NCI-H774 (cell line): ENCODE results near the gene MYH9.

ENCODE experiments used
- DNase-seq: peaks from one replicate; lab custom pipeline; 2025; lab: John Stamatoyannopoulos, UW

MYH9 gene

GRCh38 chr22:36367479-36367878 lies 20.3 kb downstream of the MYH9 start:
- DNase-seq: no peak

GRCh38 chr22:36367066-36367465 lies 20.7 kb downstream of the MYH9 start:
- DNase-seq: no peak

DNA sequence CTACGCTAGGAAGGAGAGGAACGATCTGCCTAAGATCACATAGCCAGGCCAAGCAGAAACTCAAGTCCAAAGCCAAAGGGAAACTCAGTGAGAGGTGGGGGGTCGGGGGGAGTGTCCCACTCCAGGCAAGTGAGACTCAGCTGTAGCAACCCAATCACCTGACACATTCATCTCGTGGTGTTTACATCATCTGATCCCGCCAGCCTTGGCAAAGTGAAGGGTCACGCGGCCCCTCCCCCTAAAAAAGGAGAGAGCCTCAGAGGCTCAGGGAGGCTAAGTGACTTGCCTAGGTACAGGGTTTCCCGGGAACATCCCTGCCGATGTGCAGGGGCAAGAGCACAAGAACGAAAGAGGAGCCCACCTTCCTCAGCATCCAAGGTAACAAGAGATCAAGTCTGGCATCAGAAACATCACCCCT lies 21.5 kb downstream of the MYH9 start:
- DNase-seq: no peak

DNA sequence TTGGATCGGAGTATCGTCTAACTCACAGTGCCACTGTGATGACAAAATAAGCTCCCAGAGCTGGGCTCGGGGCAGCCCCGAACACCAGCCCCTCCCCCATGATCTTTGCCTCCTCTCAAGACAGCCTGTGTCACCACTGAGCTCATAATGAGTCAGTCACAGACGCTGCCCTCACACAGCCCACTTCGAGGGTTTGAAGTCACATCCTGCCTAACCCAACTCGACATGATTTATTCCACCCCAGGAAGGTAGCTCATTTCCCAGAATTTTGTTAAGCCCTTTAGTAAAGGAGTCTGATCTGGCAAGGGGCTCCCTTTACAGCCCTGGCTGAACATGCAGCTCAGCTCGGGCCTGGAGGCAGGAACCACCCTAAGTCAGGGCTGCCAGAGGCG lies 22.8 kb downstream of the MYH9 start:
- DNase-seq: no peak

DNA sequence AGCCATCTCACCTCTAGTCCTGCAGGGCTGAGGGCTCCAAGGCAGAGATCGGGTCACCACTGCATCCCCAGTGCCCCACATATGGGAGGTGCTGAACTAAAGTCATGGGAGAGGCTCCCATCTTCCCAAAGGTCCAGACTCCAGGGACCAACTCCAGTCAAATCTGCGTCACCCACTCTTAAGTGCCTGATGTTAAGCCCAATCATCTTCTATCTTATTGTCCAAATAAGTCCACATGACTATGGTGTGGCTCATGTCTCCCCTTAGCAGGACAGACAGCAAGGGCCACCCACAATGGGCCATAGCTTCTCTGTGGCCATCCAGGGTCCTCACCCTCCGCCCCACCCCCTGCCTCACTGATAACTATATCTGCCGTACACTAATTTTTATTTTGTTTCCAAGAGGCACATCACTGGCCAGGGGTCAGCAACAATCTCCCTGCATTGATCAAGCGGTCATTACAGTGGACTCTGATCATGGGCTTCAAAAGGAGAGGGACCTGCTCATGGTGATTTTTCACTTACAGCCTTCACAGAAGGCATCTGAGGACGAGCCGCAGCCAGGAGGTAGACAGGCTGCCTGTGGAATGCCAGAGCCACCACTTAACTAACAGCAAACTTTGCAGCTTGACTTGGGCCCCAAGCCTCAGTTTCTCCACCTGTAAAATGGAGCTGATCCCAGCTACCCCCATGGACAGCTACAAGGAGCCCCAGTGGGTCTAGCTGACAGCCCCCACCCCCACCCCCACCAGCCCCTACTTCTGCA lies 23.3 kb downstream of the MYH9 start:
- DNase-seq: no peak

DNA sequence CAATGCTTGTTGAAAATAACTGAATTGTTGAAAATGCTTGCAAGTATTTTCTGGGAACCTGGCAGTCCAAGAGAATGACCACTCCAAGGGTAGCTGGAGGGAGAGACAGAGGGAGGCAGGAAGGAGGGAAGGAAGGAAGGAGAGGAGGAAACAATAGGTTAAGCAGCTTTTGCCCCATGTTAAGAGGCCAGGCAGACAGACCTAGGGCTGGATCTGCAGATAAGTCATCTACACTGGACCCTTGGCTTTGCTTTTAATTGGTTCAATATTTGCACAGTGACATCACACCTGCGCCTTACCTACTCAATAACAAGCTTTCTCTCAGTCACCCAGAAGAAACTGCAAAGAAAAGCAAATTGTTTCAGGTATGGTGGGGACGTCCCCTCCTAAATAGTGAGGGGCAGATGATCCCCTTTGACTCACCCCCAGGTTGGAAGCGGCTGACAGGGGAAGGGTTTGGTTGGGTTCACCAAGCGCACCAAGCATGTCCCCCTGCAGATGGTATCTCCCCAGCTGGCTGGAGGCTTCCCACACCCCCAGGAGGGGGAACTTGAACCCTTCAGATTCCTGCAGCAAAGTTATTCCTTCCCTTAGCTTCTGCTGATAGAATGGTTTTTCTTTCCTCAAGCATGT lies 24.3 kb downstream of the MYH9 start:
- no peak for DNase-seq

GRCh38 chr22:36362932-36363331 lies 24.8 kb downstream of the MYH9 start:
- no peak for DNase-seq

GRCh38 chr22:36362075-36362474 lies 25.7 kb downstream of the MYH9 start:
- no peak for DNase-seq

- DNase-seq: no peak
Observed at GRCh38 chr22:36360871-36361383, 26.8 kb downstream of the MYH9 start.

GRCh38 chr22:36360011-36360410 lies 27.8 kb downstream of the MYH9 start:
- DNase-seq: no peak

- no peak for DNase-seq
Observed at GRCh38 chr22:36359470-36359996, 28.2 kb downstream of the MYH9 start.

GRCh38 chr22:36358533-36359469 lies 29.0 kb downstream of the MYH9 start:
- peak; percentile 4 for DNase-seq

GRCh38 chr22:36356708-36357624 lies 30.8 kb downstream of the MYH9 start:
- DNase-seq: no peak

- no peak for DNase-seq
Observed at GRCh38 chr22:36355894-36356293, 31.9 kb downstream of the MYH9 start.

- DNase-seq: no peak
Observed at GRCh38 chr22:36355362-36355761, 32.4 kb downstream of the MYH9 start.

DNA sequence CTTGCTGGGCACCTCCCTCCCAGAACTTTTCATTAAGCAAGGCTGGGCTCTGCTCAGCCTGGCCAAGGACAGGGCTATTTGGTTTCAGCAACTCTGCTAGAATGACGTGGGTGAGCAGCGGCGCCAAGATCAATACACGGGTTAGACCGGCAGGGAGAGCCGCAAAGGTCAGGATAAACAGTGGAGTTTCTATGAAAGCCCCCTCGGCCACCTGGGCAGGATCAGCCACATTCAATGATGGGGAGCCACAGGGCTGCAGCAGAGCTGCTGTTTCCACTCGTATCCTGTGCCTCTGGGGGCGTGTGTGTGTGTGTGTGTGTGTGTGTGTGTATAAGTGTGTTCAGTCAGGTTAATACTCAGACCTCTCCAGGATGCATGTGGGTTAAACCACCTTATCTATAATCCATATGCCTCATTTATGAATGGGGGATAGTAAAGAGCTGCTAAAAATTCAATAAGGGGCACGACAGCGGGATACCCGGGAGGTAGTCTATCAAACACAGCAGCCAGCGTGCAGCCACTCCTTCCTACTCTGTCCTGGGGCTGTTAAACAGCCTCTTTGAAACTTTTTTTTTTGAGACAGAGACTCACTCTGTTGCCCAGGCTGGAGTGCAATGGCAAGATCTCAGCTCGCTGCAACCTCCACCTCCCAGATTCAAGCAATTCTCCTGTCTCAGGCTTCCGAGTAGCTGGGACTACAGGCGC lies 34.8 kb downstream of the MYH9 start:
- no peak for DNase-seq

- DNase-seq: no peak
Observed at GRCh38 chr22:36351921-36352802, 35.6 kb downstream of the MYH9 start.

DNA sequence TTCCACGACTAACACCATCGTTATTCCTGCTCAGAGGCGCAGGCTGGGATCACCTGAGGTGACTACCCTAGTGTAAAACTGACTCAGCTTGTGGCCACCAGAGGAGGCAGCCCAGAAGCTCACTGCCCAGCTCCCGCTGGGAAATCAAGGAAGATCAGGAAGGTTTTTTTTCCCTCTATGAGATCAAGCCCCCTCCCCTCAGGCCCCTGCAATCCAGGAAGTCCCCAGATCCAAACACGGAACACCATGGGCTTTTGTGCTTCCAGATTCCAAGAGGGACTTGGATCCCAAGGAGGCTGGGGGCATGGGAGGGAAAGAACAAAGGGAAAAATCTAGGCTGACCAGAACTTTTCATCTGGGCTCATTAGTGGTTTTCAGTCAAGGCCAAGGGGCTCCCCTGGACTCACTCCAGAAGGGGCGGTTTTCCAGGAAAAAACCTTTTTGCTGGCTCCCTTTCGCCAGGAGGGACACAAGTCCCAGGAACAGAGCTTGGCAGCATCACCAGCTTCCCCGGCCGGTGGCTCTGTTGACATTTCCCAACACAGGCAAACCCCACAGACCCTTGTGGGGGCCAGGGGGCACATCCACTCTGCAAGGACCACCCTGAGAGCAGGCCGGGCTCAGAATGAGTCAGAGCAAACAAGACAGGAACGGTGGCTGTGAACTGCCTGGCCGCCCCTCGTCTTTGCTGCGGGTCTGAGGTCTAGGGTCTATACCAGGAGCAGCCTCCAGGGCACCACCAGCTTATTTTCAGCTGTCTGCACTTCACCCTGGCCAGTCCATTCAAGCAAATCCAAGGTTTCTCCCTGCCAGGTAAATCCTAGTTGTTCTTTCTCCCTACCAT lies 36.8 kb downstream of the MYH9 start:
- DNase-seq: no peak

GRCh38 chr22:36349726-36350125 lies 38.0 kb downstream of the MYH9 start:
- no peak for DNase-seq
